PFSK-1 (cell line): ENCODE results near the gene SOX5.

Source experiments
- FOXP2 ChIP-seq: optimal IDR thresholded peaks from 2 replicates; pipeline ENCODE3; 2011; ENCODE audit warnings: borderline replicate concordance, control low read depth, inconsistent platforms; ENCODE audit not compliant: insufficient read depth; ENCODE audit errors: extremely low read length, extremely low read depth
- POLR2AphosphoS5 ChIP-seq: IDR thresholded peaks from 2 replicates; pipeline ENCODE4 v1.6.1; 2012; ENCODE audit warnings: low read depth, mild to moderate bottlenecking, control low read depth, low read length, moderate library complexity
- REST ChIP-seq, 2 experiments: IDR thresholded peaks; 2 replicates each; pipeline versions ENCODE4 v1.6.1 to v1.8.0; 2011 to 2012; ENCODE audit warnings: low read depth in 2 of 2, low read length in 2 of 2, control low read depth in 1 of 2, inconsistent platforms in 1 of 2, mild to moderate bottlenecking in 1 of 2, moderate library complexity in 1 of 2; ENCODE audit not compliant: insufficient read depth in 1 of 2
- SIN3A ChIP-seq: IDR thresholded peaks from 2 replicates; pipeline ENCODE4 v1.6.1; 2012; ENCODE audit warnings: mild to moderate bottlenecking, low read length, moderate library complexity, borderline replicate concordance; ENCODE audit not compliant: insufficient read depth
- TAF1 ChIP-seq: IDR thresholded peaks from 2 replicates; pipeline ENCODE4 v1.6.1; 2012; ENCODE audit warnings: low read length, control low read depth, borderline replicate concordance; ENCODE audit not compliant: insufficient read depth

SOX5 gene

DNA sequence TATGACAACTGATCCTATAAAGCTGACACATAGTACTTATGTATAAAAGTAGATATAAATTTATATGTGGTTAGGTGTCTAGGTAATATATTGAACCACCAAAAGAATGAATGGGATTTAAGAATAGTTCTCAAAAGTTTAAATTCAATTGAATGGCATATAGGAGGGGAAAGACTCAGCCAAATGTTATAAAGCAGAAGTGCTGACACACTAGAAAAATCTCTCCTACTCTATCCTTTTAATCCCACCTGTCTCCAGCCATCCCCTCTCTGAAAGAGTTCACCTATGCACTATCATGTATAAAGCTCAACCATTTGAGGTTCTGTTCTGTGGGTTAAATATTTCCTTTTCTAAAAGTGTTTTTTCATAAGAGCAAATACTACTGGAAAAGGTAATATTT is 400.7 kb downstream of the SOX5 start:
- no peak for TF ChIP-seq FOXP2

- TF ChIP-seq REST (IDR thresholded peaks at IDR 0.05; ENCODE audit: insufficient read depth in 1 of 2, low read depth in 2 of 2, low read length in 2 of 2) (no peak), SIN3A (no peak), POLR2AphosphoS5 (no peak), TAF1 (no peak), FOXP2 (no peak)
Measured at GRCh38 chr12:23546756-23547155, 402.7 kb downstream of the SOX5 start.

DNA sequence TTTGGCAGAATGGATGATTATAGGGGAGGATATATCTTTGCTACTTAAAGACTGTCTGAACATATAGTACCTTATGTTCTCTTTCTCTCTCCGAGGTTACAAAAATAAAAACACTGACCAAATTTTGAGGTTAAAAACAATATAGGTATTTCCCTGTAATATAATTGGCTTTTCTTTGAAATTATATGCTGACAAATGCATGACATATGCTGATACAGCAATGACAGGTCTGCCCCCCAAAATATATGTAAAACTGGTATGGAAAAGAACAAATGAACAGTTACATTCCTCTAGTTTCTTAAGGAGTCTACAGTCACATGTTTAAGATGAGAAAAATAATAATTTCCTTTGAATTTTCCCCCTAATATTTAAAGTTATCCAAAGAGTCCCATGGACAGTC is 405.7 kb downstream of the SOX5 start:
- TF ChIP-seq TAF1 (no peak), REST (IDR thresholded peaks at IDR 0.05; ENCODE audit: insufficient read depth in 1 of 2, low read depth in 2 of 2, low read length in 2 of 2) (no peak), POLR2AphosphoS5 (no peak), SIN3A (no peak), FOXP2 (no peak)

- no peak for TF ChIP-seq REST (IDR thresholded peaks at IDR 0.05; ENCODE audit: insufficient read depth in 1 of 2, low read depth in 2 of 2, low read length in 2 of 2)
- no peak for TF ChIP-seq TAF1
- TF ChIP-seq FOXP2: no peak
- TF ChIP-seq POLR2AphosphoS5: no peak
- TF ChIP-seq SIN3A: no peak
Measured at GRCh38 chr12:23542187-23542586, 407.3 kb downstream of the SOX5 start.

DNA sequence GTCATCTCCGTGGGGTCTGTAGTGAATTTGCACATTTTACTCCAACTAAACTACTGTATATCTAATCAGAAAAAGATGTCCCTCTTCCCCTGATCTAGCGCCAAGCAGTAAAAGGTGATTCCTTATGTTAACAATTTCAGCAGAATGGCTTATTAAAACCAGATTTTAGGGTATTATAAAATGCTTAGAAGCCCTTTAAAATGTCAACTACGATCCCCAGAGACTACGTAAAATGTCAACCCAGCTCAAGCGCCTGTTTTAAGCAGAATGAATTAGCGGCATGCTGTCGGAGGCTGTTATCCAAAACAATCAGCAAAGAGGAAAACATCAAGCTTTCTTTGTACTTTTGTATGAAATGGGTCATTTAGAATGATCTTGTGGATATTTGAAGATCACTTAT is 408.9 kb downstream of the SOX5 start:
- TF ChIP-seq TAF1: no peak
- no peak for TF ChIP-seq REST (IDR thresholded peaks at IDR 0.05; ENCODE audit: insufficient read depth in 1 of 2, low read depth in 2 of 2, low read length in 2 of 2)
- no peak for TF ChIP-seq FOXP2
- TF ChIP-seq POLR2AphosphoS5: no peak
- TF ChIP-seq SIN3A: no peak
